Body of pancreas (tissue), 4 donors: ENCODE data around the gene IARS2.

ENCODE experiments used
- CTCF ChIP-seq, 7 experiments: fragments of 450-650 bp in 4 of 7; fragments of 200-600 bp in 3 of 7; sonication (generic) in 3 of 7; IDR thresholded peaks; one replicate each; pipeline ENCODE4 v1.5.1; 2016 to 2019; ENCODE audit warnings: antibody characterized with exemption in 7 of 7
- POLR2A ChIP-seq, 3 donors: fragments of 450-650 bp; IDR thresholded peaks; one replicate each; pipeline ENCODE4 v1.6.1; 2016; ENCODE audit warnings: antibody characterized with exemption in 3 of 3, mild to moderate bottlenecking in 2 of 3

- no peak for TF ChIP-seq CTCF (IDR thresholded peaks at IDR 0.05)
- no peak for TF ChIP-seq POLR2A (IDR thresholded peaks at IDR 0.05)
Observed at GRCh38 chr1:220129479-220130210, 35.7 kb downstream of the IARS2 start.
